Testis (tissue), 3 donors: ENCODE data around the gene ANKS1B. TPM values are rescaled to one million over a fixed set of nuclear protein-coding genes. Genes with fewer than 3 reads are reported as not detected.

Source experiments
- DNase-seq: peaks from one replicate; pipeline ENCODE4 v3.0.0-alpha.2; 2019
- H3K27ac ChIP-seq, 2 donors: fragments of 200-600 bp; sonication (generic); one replicate each; pipeline ENCODE4 v1.5.1; 2019
- H3K27me3 ChIP-seq: fragments of 200-600 bp; sonication (generic); one replicate; pipeline ENCODE4 v1.5.1; 2019
- H3K36me3 ChIP-seq: fragments of 200-600 bp; sonication (generic); one replicate; pipeline ENCODE4 v1.5.1; 2017; ENCODE audit warnings: low read depth; ENCODE audit errors: missing control alignments
- H3K4me1 ChIP-seq: fragments of 200-600 bp; sonication (generic); one replicate; pipeline ENCODE4 v1.5.1; 2019
- H3K4me3 ChIP-seq, 2 donors: fragments of 200-600 bp; sonication (generic); one replicate each; pipeline ENCODE4 v1.5.1; 2017 to 2019
- H3K9me3 ChIP-seq: fragments of 200-600 bp; sonication (generic); one replicate; pipeline ENCODE4 v1.5.1; 2017
- CTCF ChIP-seq, 3 experiments: fragments of 450-650 bp in 2 of 3; fragments of 200-600 bp in 1 of 3; sonication (generic) in 1 of 3; IDR thresholded peaks; one replicate each; pipeline ENCODE4 v1.5.1; 2016 to 2019; ENCODE audit warnings: antibody characterized with exemption in 3 of 3, mild to moderate bottlenecking in 2 of 3, moderate library complexity in 1 of 3
- POLR2A ChIP-seq: fragments of 450-650 bp; IDR thresholded peaks from one replicate; pipeline ENCODE4 v1.6.1; 2017; ENCODE audit warnings: antibody characterized with exemption, mild to moderate bottlenecking, moderate library complexity
- WGBS, 2 donors: methylation state at CpG; one replicate each; pipeline ENCODE4 v1.1.5; 2018; 5-methylcytosine and 5-hydroxymethylcytosine counted together
- intact Hi-C: fragments of 100-400 bp; cut with DNase I; formaldehyde crosslinking; loops from one replicate; pipeline ENCODE4 v1.15.1; 2023; ENCODE audit warnings: low total_unique reads
- polyA plus RNA-seq: library from polyadenylated mRNA; stranded (reverse); fragments of 350-450 nt; fragmentation: Illumina TruSeq; extraction: RNeasy Lipid Tissue Mini Kit (QIAGEN cat#74804); gene quantifications from one replicate; pipeline ENCODE4 v1.2.3, GENCODE V29; 2014; ENCODE audit warnings: low read depth, low replicate concordance; ENCODE audit not compliant: insufficient read depth
- total RNA-seq, 2 donors: library from RNA; depleted of rRNA; stranded (reverse); fragments of >200 nt; gene quantifications; one replicate each; pipeline ENCODE4 v1.2.3, GENCODE V29; 2016

Gene ANKS1B
- total and polyA plus RNA-seq, 3 donors from 2014 or later = 26.8 to 58.2 (median 30.9) TPM

- TF ChIP-seq CTCF (IDR thresholded peaks at IDR 0.05) (no peak), POLR2A (no peak)
- Histone ChIP-seq H3K4me1 (no peaks in the 10 kb centered on the region), H3K4me3 (no peak overlapping the region), H3K36me3 (no peaks in the 10 kb centered on the region), H3K9me3 (no peaks in the 10 kb centered on the region), H3K27ac (no peak overlapping the region), H3K27me3 (no peaks in the 10 kb centered on the region)
- 62 to 72% methylated on average over 2 of the region's 2 CpGs for WGBS, 2 donors
- intact Hi-C loops = no loop called here
- no peak for DNase-seq
These were observed 703.5 kb downstream of the ANKS1B start for GRCh38 chr12:99281277-99281676.

- H3K27ac ChIP-seq = no peak overlapping the region
- no peaks in the 10 kb centered on the region for H3K27me3 ChIP-seq
- no peaks in the 10 kb centered on the region for H3K9me3 ChIP-seq
- no peaks in the 10 kb centered on the region for H3K4me1 ChIP-seq
- 74 to 82% methylated on average over 2 of the region's 2 CpGs for WGBS, 2 donors
- no peak for TF ChIP-seq POLR2A
- TF ChIP-seq CTCF (IDR thresholded peaks at IDR 0.05) = no peak
- H3K4me3 ChIP-seq = no peak overlapping the region
- intact Hi-C loops = no loop called here
- H3K36me3 ChIP-seq = no peaks in the 10 kb centered on the region
- no peak for DNase-seq
These were observed 705.8 kb downstream of the ANKS1B start for GRCh38 chr12:99278899-99279298.

GRCh38 chr12:99277591-99278379, 707.0 kb downstream of the ANKS1B start:
- DNase-seq = no peak
- TF ChIP-seq POLR2A (no peak), CTCF (IDR thresholded peaks at IDR 0.05) (no peak)
- Histone ChIP-seq H3K4me3 (no peak overlapping the region), H3K4me1 (no peaks in the 10 kb centered on the region), H3K27ac (no peak overlapping the region), H3K36me3 (no peaks in the 10 kb centered on the region), H3K9me3 (no peaks in the 10 kb centered on the region), H3K27me3 (no peaks in the 10 kb centered on the region)
- intact Hi-C loops = no loop called here
- WGBS, 2 donors = 92 to 93% methylated on average over 5 of the region's 5 CpGs

- intact Hi-C loops = no loop called here
- Histone ChIP-seq H3K27ac (no peak overlapping the region), H3K4me1 (no peaks in the 10 kb centered on the region), H3K9me3 (no peaks in the 10 kb centered on the region), H3K27me3 (no peaks in the 10 kb centered on the region), H3K36me3 (no peaks in the 10 kb centered on the region), H3K4me3 (no peak overlapping the region)
- TF ChIP-seq POLR2A = no peak
- no peak for TF ChIP-seq CTCF (IDR thresholded peaks at IDR 0.05)
- 53 to 63% methylated on average over 3 of the region's 3 CpGs for WGBS, 2 donors
- no peak for DNase-seq
These were observed 713.7 kb downstream of the ANKS1B start for GRCh38 chr12:99271071-99271470.

- H3K27me3 ChIP-seq = no peaks in the 10 kb centered on the region
- intact Hi-C loops = no loop called here
- DNase-seq = no peak
- H3K4me3 ChIP-seq = no peak overlapping the region
- TF ChIP-seq POLR2A (no peak), CTCF (IDR thresholded peaks at IDR 0.05) (no peak)
- no peaks in the 10 kb centered on the region for H3K9me3 ChIP-seq
- no peak overlapping the region for H3K27ac ChIP-seq
- no peaks in the 10 kb centered on the region for H3K4me1 ChIP-seq
- no peaks in the 10 kb centered on the region for H3K36me3 ChIP-seq
These were observed 717.7 kb downstream of the ANKS1B start for GRCh38 chr12:99267038-99267437.
